Measurements from ENCODE around the gene SLC37A1.

DNA sequence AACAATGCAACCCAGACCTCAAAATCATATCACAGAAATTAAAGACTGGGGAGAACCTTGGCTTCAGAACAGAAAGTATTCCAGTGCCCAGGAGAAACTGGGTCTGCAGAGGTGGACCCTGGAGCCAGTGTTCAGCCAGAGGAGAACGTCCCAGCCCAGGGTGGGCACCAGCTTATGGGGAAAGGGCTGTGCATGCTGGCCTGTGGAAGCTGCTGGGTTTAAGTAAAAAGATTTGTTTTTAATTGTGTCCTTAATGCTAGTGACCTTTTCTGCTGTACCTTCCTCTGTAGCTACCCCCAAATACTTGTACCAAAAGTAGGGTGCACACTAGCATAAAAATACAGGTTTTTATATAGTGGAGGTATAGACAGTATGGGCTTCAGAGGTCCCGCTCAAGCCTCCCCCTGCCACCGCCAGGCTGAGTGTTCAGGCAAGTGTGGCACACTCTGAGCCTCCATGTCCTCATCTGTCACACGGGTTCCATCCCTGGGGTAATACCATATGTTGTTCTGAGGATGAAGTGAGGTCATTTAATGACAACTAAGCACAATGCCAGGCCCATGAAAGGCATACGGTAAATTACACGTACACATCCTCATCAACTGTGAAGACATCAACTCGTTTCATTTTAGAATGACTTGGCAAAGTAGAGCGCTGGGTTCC is 47.0 kb downstream of the SLC37A1 start:
- TF ChIP-seq, protein P1, sequence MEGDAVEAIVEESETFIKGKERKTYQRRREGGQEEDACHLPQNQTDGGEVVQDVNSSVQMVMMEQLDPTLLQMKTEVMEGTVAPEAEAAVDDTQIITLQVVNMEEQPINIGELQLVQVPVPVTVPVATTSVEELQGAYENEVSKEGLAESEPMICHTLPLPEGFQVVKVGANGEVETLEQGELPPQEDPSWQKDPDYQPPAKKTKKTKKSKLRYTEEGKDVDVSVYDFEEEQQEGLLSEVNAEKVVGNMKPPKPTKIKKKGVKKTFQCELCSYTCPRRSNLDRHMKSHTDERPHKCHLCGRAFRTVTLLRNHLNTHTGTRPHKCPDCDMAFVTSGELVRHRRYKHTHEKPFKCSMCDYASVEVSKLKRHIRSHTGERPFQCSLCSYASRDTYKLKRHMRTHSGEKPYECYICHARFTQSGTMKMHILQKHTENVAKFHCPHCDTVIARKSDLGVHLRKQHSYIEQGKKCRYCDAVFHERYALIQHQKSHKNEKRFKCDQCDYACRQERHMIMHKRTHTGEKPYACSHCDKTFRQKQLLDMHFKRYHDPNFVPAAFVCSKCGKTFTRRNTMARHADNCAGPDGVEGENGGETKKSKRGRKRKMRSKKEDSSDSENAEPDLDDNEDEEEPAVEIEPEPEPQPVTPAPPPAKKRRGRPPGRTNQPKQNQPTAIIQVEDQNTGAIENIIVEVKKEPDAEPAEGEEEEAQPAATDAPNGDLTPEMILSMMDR (IDR thresholded peaks at IDR 0.05): no peak
- no peak for TF ChIP-seq POLR2A (IDR thresholded peaks at IDR 0.05)

Data from uterus (tissue), 2 donors.